HCT116 (cell line): ENCODE results near the gene ZNF860. TPM values are rescaled to one million over a fixed set of nuclear protein-coding genes. Genes with fewer than 3 reads are reported as not detected.

Source experiments
- ATAC-seq: fragments of 200-7000 bp; cut with Tn5 transposase; 2 replicates; pipeline ENCODE4 v1.9.1; 2020; ENCODE audit warnings: mild to moderate bottlenecking, moderate library complexity
- BruUV-seq: library from RNA; stranded (reverse); fragments of 400-500 nt; replicated peaks from 2 replicates; lab custom pipeline; 2021; lab: Mats Ljungman, UMichigan
- CTCF ChIA-PET: fragments of 300-600 bp; sonication (Branson Sonifier 250); formaldehyde crosslinking; loops from one replicate; lab custom pipeline; 2021; ENCODE audit warnings: antibody characterized with exemption; lab: Charles Lee
- POLR2A ChIA-PET: fragments of 300-600, 350-600 bp; sonication (Branson Sonifier 250); formaldehyde crosslinking; loops from one replicate; lab custom pipeline; 2021; ENCODE audit warnings: antibody characterized with exemption; lab: Charles Lee
- RAD21 ChIA-PET, 2 experiments: fragments of 300-600 bp; sonication (Branson Sonifier 250); formaldehyde crosslinking; loops; one replicate each; lab custom pipeline; 2023; ENCODE audit warnings: low total read pairs in 2 of 2; ENCODE audit not compliant: uncharacterized antibody in 2 of 2, unreplicated experiment in 2 of 2, low non-redundant PET in 1 of 2; lab: Charles Lee
- DNase-seq: peaks from one replicate; pipeline ENCODE4 v3.0.0-alpha.2; 2010; ENCODE audit warnings: low read depth, low spot score
- H2AFZ ChIP-seq: fragments of 200-600 bp; shearing (Covaris generic), sonication (generic); 2 replicates; pipeline ENCODE4 v1.6.1; 2017; ENCODE audit warnings: low read depth, mixed run types, mixed read lengths, antibody characterized with exemption, low read length; ENCODE audit not compliant: poor library complexity, severe bottlenecking
- H3K27ac ChIP-seq: 2 replicates; pipeline ENCODE4 v1.5.1; 2012; ENCODE audit warnings: low read depth, low read length
- H3K27me3 ChIP-seq: fragments of 200-600 bp; sonication (generic); 2 replicates; pipeline ENCODE4 v1.6.1; 2016; ENCODE audit warnings: mixed run types, low read length, mixed read lengths; ENCODE audit not compliant: insufficient read depth
- H3K36me3 ChIP-seq, 2 experiments: fragments of 200-500 bp in 1 of 2; fragments of 200-600 bp in 1 of 2; sonication (Bioruptor generic) in 1 of 2; sonication (generic) in 1 of 2; 2 replicates each; pipeline versions ENCODE4 v1.5.1 to v1.6.1; 2014 to 2016; ENCODE audit warnings: low read length in 2 of 2, inconsistent platforms in 1 of 2, mixed read lengths in 1 of 2, mixed run types in 1 of 2; ENCODE audit not compliant: insufficient read depth in 2 of 2, control insufficient read depth in 1 of 2
- H3K4me1 ChIP-seq, 2 experiments: fragments of 200-600 bp in 1 of 2; sonication (generic) in 1 of 2; 2 replicates each; pipeline versions ENCODE4 v1.5.1 to v1.6.1; 2012 to 2017; ENCODE audit warnings: low read length in 2 of 2, inconsistent platforms in 1 of 2, mild to moderate bottlenecking in 1 of 2, mixed read lengths in 1 of 2, mixed run types in 1 of 2, moderate library complexity in 1 of 2; ENCODE audit not compliant: insufficient read depth in 2 of 2, control insufficient read depth in 1 of 2
- H3K4me2 ChIP-seq: fragments of 200-600 bp; sonication (generic); 2 replicates; pipeline ENCODE4 v1.6.1; 2017; ENCODE audit warnings: mixed run types, low read length, mixed read lengths
- H3K4me3 ChIP-seq, 2 experiments: fragments of 200-600 bp in 1 of 2; sonication (generic) in 1 of 2; replicated peaks in 1 of 2; 2 replicates each; pipeline ENCODE4 v1.5.1; 2011 to 2016; ENCODE audit warnings: low read length in 2 of 2, control low read depth in 1 of 2, low read depth in 1 of 2, mild to moderate bottlenecking in 1 of 2, mixed read lengths in 1 of 2, mixed run types in 1 of 2
- H3K79me2 ChIP-seq: fragments of 200-600 bp; sonication (generic); 2 replicates; pipeline ENCODE4 v1.6.1; 2017; ENCODE audit warnings: mild to moderate bottlenecking, mixed run types, low read length, moderate library complexity, mixed read lengths; ENCODE audit not compliant: insufficient read depth
- H3K9ac ChIP-seq: fragments of 200-600 bp; sonication (generic); 2 replicates; pipeline ENCODE4 v1.6.1; 2016; ENCODE audit warnings: low read length, mixed read lengths
- H3K9me2 ChIP-seq: fragments of 200-600 bp; sonication (generic), shearing (Covaris generic); 2 replicates; pipeline ENCODE4 v1.6.1; 2017; ENCODE audit warnings: mixed run types, mild to moderate bottlenecking, moderate library complexity; ENCODE audit not compliant: insufficient read depth
- H3K9me3 ChIP-seq, 2 experiments: fragments of 200-500 bp in 1 of 2; fragments of 200-600 bp in 1 of 2; sonication (Bioruptor generic) in 1 of 2; sonication (generic) in 1 of 2; 2 replicates each; pipeline ENCODE4 v1.6.1; 2014 to 2017; ENCODE audit warnings: low read length in 2 of 2, mixed read lengths in 2 of 2, inconsistent platforms in 1 of 2, low read depth in 1 of 2, mild to moderate bottlenecking in 1 of 2, mixed run types in 1 of 2, moderate library complexity in 1 of 2; ENCODE audit not compliant: control insufficient read depth in 1 of 2, insufficient read depth in 1 of 2
- H4K20me1 ChIP-seq: fragments of 200-600 bp; sonication (generic), shearing (Covaris generic); 2 replicates; pipeline ENCODE4 v1.6.1; 2017; ENCODE audit warnings: mixed run types, mild to moderate bottlenecking, moderate library complexity; ENCODE audit not compliant: insufficient read depth
- ATF3 ChIP-seq: IDR thresholded peaks from 2 replicates; pipeline ENCODE4 v1.6.1; 2012
- CBX3 ChIP-seq: IDR thresholded peaks from 2 replicates; pipeline ENCODE4 v1.6.1; 2012; ENCODE audit warnings: low read depth
- CEBPB ChIP-seq: IDR thresholded peaks from 2 replicates; pipeline ENCODE4 v1.6.1; 2012; ENCODE audit warnings: low read depth
- CTCF ChIP-seq, 3 experiments: fragments of 200-600 bp in 1 of 3; sonication (generic) in 1 of 3; IDR thresholded peaks in 2 of 3; conservative IDR thresholded peaks in 1 of 3; 2 replicates each; pipeline ENCODE4 v1.5.1; 2012 to 2017; ENCODE audit warnings: low read depth in 2 of 3, low read length in 2 of 3, antibody characterized with exemption in 1 of 3, borderline replicate concordance in 1 of 3, control low read depth in 1 of 3, mild to moderate bottlenecking in 1 of 3, mixed read lengths in 1 of 3, mixed run types in 1 of 3, moderate library complexity in 1 of 3; ENCODE audit not compliant: insufficient read depth in 1 of 3
- EGR1 ChIP-seq: IDR thresholded peaks from 2 replicates; pipeline ENCODE4 v1.6.1; 2012; ENCODE audit warnings: low read depth
- ELF1 ChIP-seq: IDR thresholded peaks from 2 replicates; pipeline ENCODE4 v1.6.1; 2012; ENCODE audit warnings: low read depth, borderline replicate concordance
- EZH2 ChIP-seq: fragments of 200-600 bp; sonication (generic); IDR thresholded peaks from 2 replicates; pipeline ENCODE4 v1.6.1; 2017; ENCODE audit warnings: antibody characterized with exemption, mixed run types
- FOSL1 ChIP-seq: IDR thresholded peaks from 2 replicates; pipeline ENCODE4 v1.6.1; 2012; ENCODE audit warnings: low read depth
- JUND ChIP-seq: IDR thresholded peaks from 2 replicates; pipeline ENCODE4 v1.6.1; 2012
- MAX ChIP-seq: IDR thresholded peaks from 2 replicates; pipeline ENCODE4 v1.6.1; 2012
- POLR2A ChIP-seq: IDR thresholded peaks from 2 replicates; pipeline ENCODE4 v1.7.0; 2011; ENCODE audit warnings: borderline replicate concordance; ENCODE audit not compliant: insufficient read depth, insufficient read length; ENCODE audit errors: extremely low read depth
- POLR2AphosphoS5 ChIP-seq: IDR thresholded peaks from 2 replicates; pipeline ENCODE4 v1.6.1; 2011; ENCODE audit warnings: mild to moderate bottlenecking, low read depth, low read length, moderate library complexity
- RAD21 ChIP-seq: IDR thresholded peaks from 2 replicates; pipeline ENCODE4 v1.6.1; 2012; ENCODE audit warnings: low read depth, mild to moderate bottlenecking
- REST ChIP-seq: IDR thresholded peaks from 2 replicates; pipeline ENCODE4 v1.6.1; 2012; ENCODE audit warnings: low read depth
- SIN3A ChIP-seq: IDR thresholded peaks from 2 replicates; pipeline ENCODE4 v1.6.1; 2012; ENCODE audit warnings: low read depth
- SP1 ChIP-seq: IDR thresholded peaks from 2 replicates; pipeline ENCODE4 v1.6.1; 2012; ENCODE audit warnings: low read depth
- SRF ChIP-seq: IDR thresholded peaks from 2 replicates; pipeline ENCODE4 v1.6.1; 2012; ENCODE audit warnings: low read depth
- YY1 ChIP-seq: IDR thresholded peaks from 2 replicates; pipeline ENCODE4 v1.6.1; 2011; ENCODE audit warnings: low read length, low read depth, moderate library complexity, mild to moderate bottlenecking; ENCODE audit not compliant: insufficient replicate concordance; ENCODE audit errors: extremely low read depth
- ZBTB33 ChIP-seq: IDR thresholded peaks from 2 replicates; pipeline ENCODE4 v1.6.1; 2011; ENCODE audit warnings: mild to moderate bottlenecking, low read length, moderate library complexity; ENCODE audit not compliant: insufficient replicate concordance; ENCODE audit errors: extremely low read depth
- ZFX ChIP-seq: fragments of 450-650 bp; IDR thresholded peaks from 2 replicates; pipeline ENCODE4 v1.6.1; 2017
- intact Hi-C: fragments of 100-400 bp; cut with micrococcal nuclease; formaldehyde crosslinking; loops from 2 replicates; pipeline ENCODE4 v1.10.0; 2022
- total RNA-seq: library from RNA; stranded (reverse); gene quantifications from one replicate; pipeline ENCODE4 v1.2.1, GENCODE V29; 2021; ENCODE audit not compliant: unreplicated experiment

ZNF860 gene
- total RNA-seq, 1 experiment from 2014 or later: 2.9 TPM

- intact Hi-C loops: no loop called here
- H3K27ac ChIP-seq: no peak overlapping the region
- POLR2A ChIA-PET: no interaction called here
- no peak overlapping the region for H2AFZ ChIP-seq
- H3K79me2 ChIP-seq: peaks cover under 1% of the 10 kb centered on the region; the same call in 1 of the 2 replicates
- no peak overlapping the region for H3K4me3 ChIP-seq
- no peaks in the 10 kb centered on the region for H3K9me3 ChIP-seq
- CTCF ChIA-PET: no interaction called here
- no TSS peak for BruUV-seq
- no peak for ATAC-seq
- TF ChIP-seq REST: no peak
- TF ChIP-seq YY1: no peak
- TF ChIP-seq SP1: no peak
- TF ChIP-seq ATF3: no peak
- TF ChIP-seq ZFX: no peak
- no peak for TF ChIP-seq POLR2A
- TF ChIP-seq CTCF (IDR thresholded peaks at IDR 0.05 in 2 of 3, conservative IDR thresholded peaks at IDR 0.05 in 1 of 3; ENCODE audit: borderline replicate concordance in 1 of 3, insufficient read depth in 1 of 3, low read depth in 2 of 3, low read length in 2 of 3): no peak
- TF ChIP-seq SRF: no peak
- TF ChIP-seq MAX: no peak
- no peak for TF ChIP-seq CBX3
- no peak for TF ChIP-seq POLR2AphosphoS5
- TF ChIP-seq RAD21: no peak
- no peak for TF ChIP-seq ELF1
- no peak for TF ChIP-seq JUND
- no peak for TF ChIP-seq EGR1
- no peak for TF ChIP-seq EZH2
- TF ChIP-seq CEBPB: no peak
- TF ChIP-seq ZBTB33: no peak
- no peak for TF ChIP-seq FOSL1
- TF ChIP-seq SIN3A: no peak
- TF ChIP-seq, all 23 proteins: peak for 0
- no peaks in the 10 kb centered on the region for H3K27me3 ChIP-seq
- no peaks in the 10 kb centered on the region; the same call in 1 of the 2 replicates for H4K20me1 ChIP-seq
- no peaks in the 10 kb centered on the region for H3K9me2 ChIP-seq
- H3K9ac ChIP-seq: no peak overlapping the region
- no peak for DNase-seq
- H3K4me1 ChIP-seq: peaks cover 9 to 21% of the 10 kb centered on the region in 2 experiments; a peak in 3 of 4 replicates
- RAD21 ChIA-PET: no interaction called here
- no peak overlapping the region for H3K4me2 ChIP-seq
- no peaks in the 10 kb centered on the region for H3K36me3 ChIP-seq
Observed at GRCh38 chr3:31943041-31943440, 38.5 kb upstream of the ZNF860 start.
